K562 (cell line): Measurements from ENCODE around the gene ITPKB. TPM values are rescaled to one million over a fixed set of nuclear protein-coding genes. Genes with fewer than 3 reads are reported as not detected.

Source experiments
- ATAC-seq: fragments of 200-7000 bp; cut with Tn5 transposase; 3 replicates; pipeline ENCODE4 v1.9.1; 2020; ENCODE audit warnings: moderate library complexity
- BruUV-seq: library from RNA; stranded (reverse); fragments of 400-500 nt; replicated peaks from 2 replicates; lab custom pipeline; 2021; lab: Mats Ljungman, UMichigan
- CTCF ChIA-PET: fragments of 300-600 bp; formaldehyde crosslinking; extraction: SDS; loops from one replicate; lab custom pipeline; 2021; ENCODE audit warnings: low intra/inter-chr PET ratio; lab: Yijun Ruan, JAX
- POLR2A ChIA-PET: fragments of 300-600, 350-650 bp; sonication (Branson Sonifier 250); formaldehyde crosslinking; extraction: SDS; loops from one replicate; lab custom pipeline; 2021; ENCODE audit warnings: antibody characterized with exemption, inconsistent platforms; lab: Yijun Ruan, JAX
- DNase-seq, 4 experiments: peaks; one replicate each; pipeline versions ENCODE4 v3.0.0 to v3.0.0-alpha.2; 2011 to 2018; ENCODE audit warnings: low spot score in 3 of 4, mixed read lengths in 3 of 4; ENCODE audit errors: extremely low read depth in 1 of 4
- FAIRE-seq: peaks from 2 replicates; lab custom pipeline; 2011; peaks lifted over from hg19 to GRCh38; lab: Jason Lieb, UNC
- H2AFZ ChIP-seq: 2 replicates; pipeline ENCODE4 v1.6.0; 2011; ENCODE audit warnings: low read depth, low read length, control low read depth, inconsistent platforms
- H3K27ac ChIP-seq: fragments of 200-600 bp; 3 replicates; pipeline ENCODE4 v1.8.0; 2011; ENCODE audit warnings: low read depth, mild to moderate bottlenecking, control low read depth, inconsistent platforms, low read length, moderate library complexity, mixed read lengths; ENCODE audit errors: extremely low read depth
- H3K27me3 ChIP-seq, 2 experiments: fragments of 300-600 bp in 1 of 2; 2 replicates in 1 of 2; 3 replicates in 1 of 2; pipeline versions ENCODE4 v1.6.0 to v1.8.0; 2011; ENCODE audit warnings: inconsistent platforms in 2 of 2, low read length in 2 of 2, mild to moderate bottlenecking in 1 of 2, mixed read lengths in 1 of 2, moderate library complexity in 1 of 2; ENCODE audit not compliant: control insufficient read depth in 2 of 2, insufficient read depth in 2 of 2
- H3K36me3 ChIP-seq: fragments of 300-600 bp; 3 replicates; pipeline ENCODE4 v1.8.0; 2011; ENCODE audit warnings: mild to moderate bottlenecking, low read length, inconsistent platforms; ENCODE audit not compliant: control insufficient read depth, insufficient read depth
- H3K4me1 ChIP-seq, 2 experiments: fragments of 200-600 bp in 1 of 2; replicated peaks in 1 of 2; 2 replicates in 1 of 2; 3 replicates in 1 of 2; pipeline versions ENCODE4 v1.5.1 to v1.8.0; 2011; ENCODE audit warnings: inconsistent platforms in 2 of 2, low read length in 2 of 2, mild to moderate bottlenecking in 1 of 2, mixed read lengths in 1 of 2, moderate library complexity in 1 of 2; ENCODE audit not compliant: control insufficient read depth in 2 of 2, insufficient read depth in 2 of 2
- H3K4me2 ChIP-seq: 2 replicates; pipeline ENCODE4 v1.6.1; 2011; ENCODE audit warnings: low read length, control low read depth, inconsistent platforms, mixed read lengths; ENCODE audit not compliant: insufficient read depth
- H3K4me3 ChIP-seq: fragments of 200-600 bp; sonication (generic), shearing (Covaris generic); 2 replicates; pipeline ENCODE4 v1.5.1; 2016; ENCODE audit warnings: control low read depth, inconsistent platforms
- H3K79me2 ChIP-seq: fragments of 200-600 bp; 3 replicates; pipeline ENCODE4 v1.8.0; 2011; ENCODE audit warnings: low read length, inconsistent platforms; ENCODE audit not compliant: control insufficient read depth, insufficient read depth
- H3K9ac ChIP-seq, 2 experiments: 2 replicates each; pipeline versions ENCODE4 v1.6.0 to v1.6.1; 2011; ENCODE audit warnings: low read depth in 2 of 2, low read length in 2 of 2, control low read depth in 1 of 2, inconsistent platforms in 1 of 2, mild to moderate bottlenecking in 1 of 2, mixed read lengths in 1 of 2; ENCODE audit not compliant: insufficient read depth in 1 of 2
- H3K9me1 ChIP-seq: one replicate; pipeline ENCODE4 v1.6.0; 2011; ENCODE audit warnings: inconsistent platforms, mild to moderate bottlenecking, low read length, moderate library complexity; ENCODE audit not compliant: control insufficient read depth, insufficient read depth
- H3K9me3 ChIP-seq: replicated peaks from 2 replicates; pipeline ENCODE4 v1.5.1; 2011; ENCODE audit warnings: low read depth, low read length, inconsistent platforms; ENCODE audit not compliant: control insufficient read depth, insufficient read depth
- H4K20me1 ChIP-seq: replicated peaks from 2 replicates; pipeline ENCODE4 v1.6.1; 2011; ENCODE audit warnings: low read length, inconsistent platforms, mixed read lengths; ENCODE audit not compliant: control insufficient read depth, insufficient read depth
- HEY1 ChIP-seq: fragments of 250-450 bp; sonication (Bioruptor Pico); IDR thresholded peaks from 2 replicates; pipeline ENCODE4 v1.5.0; 2020; ENCODE audit warnings: mild to moderate bottlenecking, moderate library complexity, borderline replicate concordance
- L3MBTL2 ChIP-seq: fragments of 450-650 bp; IDR thresholded peaks from 2 replicates; pipeline ENCODE4 v1.6.1; 2016; ENCODE audit warnings: mild to moderate bottlenecking, moderate library complexity
- LCOR ChIP-seq: sonication (generic); formaldehyde crosslinking; IDR thresholded peaks from 2 replicates; pipeline ENCODE4 v1.8.0; 2022; ENCODE audit warnings: mild to moderate bottlenecking, missing genetic modification reagents
- NELFE ChIP-seq: IDR thresholded peaks from 2 replicates; pipeline ENCODE4 v1.6.1; 2011; ENCODE audit warnings: mild to moderate bottlenecking; ENCODE audit not compliant: insufficient read depth, insufficient read length
- RCOR1 ChIP-seq, 2 experiments: IDR thresholded peaks; 2 replicates each; pipeline ENCODE4 v1.6.1; 2012; ENCODE audit warnings: low read depth in 2 of 2, low read length in 2 of 2, borderline replicate concordance in 1 of 2, improper control_type of control experiment in 1 of 2
- SRSF7 ChIP-seq: fragments of 200-400 bp; formaldehyde crosslinking; optimal IDR thresholded peaks from 2 replicates; pipeline ENCODE3; 2017; ENCODE audit warnings: mild to moderate bottlenecking, low read depth, low read length
- TOE1 ChIP-seq, 2 experiments: fragments of 450-650 bp in 1 of 2; sonication (generic) in 1 of 2; formaldehyde crosslinking in 1 of 2; IDR thresholded peaks; 2 replicates each; pipeline versions ENCODE4 v1.7.1 to v1.8.0; 2016 to 2022; ENCODE audit warnings: borderline replicate concordance in 2 of 2, mild to moderate bottlenecking in 2 of 2, antibody characterized with exemption in 1 of 2, inconsistent platforms in 1 of 2, low read depth in 1 of 2, missing genetic modification reagents in 1 of 2, moderate library complexity in 1 of 2
- WGBS: fragments of 100-300 bp; shearing (Covaris generic); methylation state at CpG from one replicate; pipeline ENCODE4 v1.1.6; 2016; ENCODE audit warnings: low coverage, mixed read lengths; ENCODE audit not compliant: insufficient coverage; ENCODE audit errors: missing lambda C conversion rate; 5-methylcytosine and 5-hydroxymethylcytosine counted together
- in situ Hi-C: fragments of 300-500 bp; cut with MboI; formaldehyde crosslinking; loops from 4 replicates; pipeline ENCODE4 v1.15.0; 2018; ENCODE audit warnings: inconsistent platforms, mixed read lengths
- intact Hi-C: fragments of 100-400 bp; cut with micrococcal nuclease; formaldehyde crosslinking; loops from 2 replicates; pipeline ENCODE4 v1.14.2; 2022
- polyA plus RNA-seq, 8 experiments: library from polyadenylated mRNA; depleted of rRNA in 4 of 8; stranded (reverse) in 5 of 8; unstranded in 3 of 8; fragments of >200 nt; fragmentation: Nextera tagmentation in 2 of 8; fragmentation: Illumina TruSeq in 1 of 8; extraction: Ambion mirVana in 2 of 8; extraction: Trizol in 1 of 8; gene quantifications; 2 replicates each; pipeline versions ENCODE4 v1.2.1 to v1.2.3, GENCODE V29; 2011 to 2014; ENCODE audit warnings: inconsistent platforms in 1 of 8, missing spikeins in 1 of 8
- total RNA-seq, 7 experiments: library from RNA; depleted of rRNA in 6 of 7; stranded (reverse); fragments of >200 nt in 6 of 7; fragmentation: Illumina TruSeq in 2 of 7; extraction: Trizol in 2 of 7; gene quantifications; 2 replicates each; pipeline versions ENCODE4 v1.2.1 to v1.2.3, GENCODE V29; 2011 to 2021; ENCODE audit warnings: low replicate concordance in 1 of 7
- TF ChIP-seq, protein P1 (sequence below): IDR thresholded peaks from 2 replicates; pipeline ENCODE4 v1.6.1; 2011; ENCODE audit warnings: borderline replicate concordance, low read depth, mild to moderate bottlenecking, moderate library complexity, low read length; ENCODE audit not compliant: insufficient read depth, poor library complexity, severe bottlenecking
- TF ChIP-seq, protein P2 (sequence below): IDR thresholded peaks from 3 replicates; pipeline ENCODE4 v1.6.1; 2011; ENCODE audit warnings: borderline replicate concordance, mild to moderate bottlenecking, moderate library complexity; ENCODE audit not compliant: insufficient read length; ENCODE audit errors: extremely low read depth

Gene ITPKB
- total and polyA plus RNA-seq, 9 of the 15 experiments (the other 6 are each of a cell fraction or from before 2014, with no cell fraction given), result 0.01 to 0.22 TPM; not detected in 7

DNA sequence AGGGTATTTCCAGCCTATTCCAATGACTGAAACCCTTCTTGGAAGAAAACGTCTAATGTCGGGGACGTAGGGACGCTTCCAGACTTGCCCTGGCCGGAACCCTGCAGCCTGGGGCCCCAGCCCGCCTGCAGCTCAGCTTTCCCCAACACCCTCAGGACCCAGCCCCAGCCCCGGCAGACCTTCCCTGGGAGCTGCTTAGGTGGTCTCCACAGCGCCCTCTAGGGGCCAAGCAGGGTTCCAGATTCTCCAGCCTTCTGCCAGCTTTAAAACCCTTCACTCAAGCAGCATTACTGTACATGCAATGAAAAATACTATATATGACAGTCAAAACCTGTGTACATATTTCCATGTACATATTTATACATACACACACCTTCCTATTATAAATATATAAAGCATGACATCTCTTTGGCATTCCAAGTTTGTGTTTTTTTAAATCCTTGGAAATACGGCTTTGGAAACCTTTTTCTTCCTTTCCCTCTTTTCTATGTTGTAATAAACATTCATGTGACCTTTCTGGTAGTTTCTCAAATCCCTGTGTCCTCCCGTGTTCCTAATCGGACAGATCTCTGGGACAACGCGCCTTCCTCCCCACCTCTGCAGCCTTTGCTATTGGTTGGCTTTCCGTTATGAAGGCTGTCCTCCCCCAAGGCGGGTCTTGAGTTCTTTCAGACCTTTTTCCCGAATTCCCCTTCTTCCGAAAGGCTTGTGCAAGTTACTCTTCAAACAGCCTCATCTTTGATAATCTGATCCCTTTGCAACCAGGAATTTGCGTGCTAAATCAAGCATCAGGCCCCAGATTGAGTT lies 130.2 kb downstream of the ITPKB start:
- Histone ChIP-seq H3K4me3 (no peak overlapping the region), H3K9me3 (no peaks in the 10 kb centered on the region), H3K27ac (no peak overlapping the region), H2AFZ (no peak overlapping the region), H3K4me1 (no peaks in the 10 kb centered on the region), H3K27me3 (peaks cover 38 to 69% of the 10 kb centered on the region in 2 experiments), H3K4me2 (no peak overlapping the region), H3K36me3 (no peaks in the 10 kb centered on the region), H3K79me2 (no peaks in the 10 kb centered on the region), H3K9ac (no peak overlapping the region), H4K20me1 (no peaks in the 10 kb centered on the region; the same call in 1 of the 2 replicates), H3K9me1 (peaks cover 7% of the 10 kb centered on the region)
- POLR2A ChIA-PET, result interaction anchor here (0.6 to 1.0 kb wide), 6 partner anchors 9 to 247 kb away, joined by 3 read pairs; no protein-coding TSS in a partner anchor
- in situ Hi-C loops (no loop called here), intact Hi-C loops (loop anchor here (1.0 to 10.0 kb wide), 3 partner anchors 62 to 484 kb away; no protein-coding TSS in a partner anchor)
- peak; percentile 94 for ATAC-seq
- peak; percentile 81 to 93 (median 88) for DNase-seq
- 5% methylated on average over 18 of the region's 18 CpGs for WGBS
- CTCF ChIA-PET, result interaction anchor here (0.7 kb wide), 1 partner anchor 62 kb away, joined by 3 read pairs; no protein-coding TSS in a partner anchor
- peak; percentile 92 for FAIRE-seq
- BruUV-seq, result no TSS peak
- TF ChIP-seq L3MBTL2 (no peak), NELFE (no peak), SRSF7 (no peak), RCOR1 (IDR thresholded peaks at IDR 0.05; ENCODE audit: borderline replicate concordance in 1 of 2, low read depth in 2 of 2, low read length in 2 of 2) (peak in 1 of 2 experiments; percentile 14; a peak in 1 of 4 replicates), TOE1 (IDR thresholded peaks at IDR 0.05; ENCODE audit: borderline replicate concordance) (no peak), TOE1 (CRISPR knock-in tag; IDR thresholded peaks at IDR 0.05; ENCODE audit: borderline replicate concordance, low read depth) (no peak), LCOR (CRISPR knock-in tag) (no peak), HEY1 (CRISPR knock-in tag) (no peak)
- TF ChIP-seq, protein P1, sequence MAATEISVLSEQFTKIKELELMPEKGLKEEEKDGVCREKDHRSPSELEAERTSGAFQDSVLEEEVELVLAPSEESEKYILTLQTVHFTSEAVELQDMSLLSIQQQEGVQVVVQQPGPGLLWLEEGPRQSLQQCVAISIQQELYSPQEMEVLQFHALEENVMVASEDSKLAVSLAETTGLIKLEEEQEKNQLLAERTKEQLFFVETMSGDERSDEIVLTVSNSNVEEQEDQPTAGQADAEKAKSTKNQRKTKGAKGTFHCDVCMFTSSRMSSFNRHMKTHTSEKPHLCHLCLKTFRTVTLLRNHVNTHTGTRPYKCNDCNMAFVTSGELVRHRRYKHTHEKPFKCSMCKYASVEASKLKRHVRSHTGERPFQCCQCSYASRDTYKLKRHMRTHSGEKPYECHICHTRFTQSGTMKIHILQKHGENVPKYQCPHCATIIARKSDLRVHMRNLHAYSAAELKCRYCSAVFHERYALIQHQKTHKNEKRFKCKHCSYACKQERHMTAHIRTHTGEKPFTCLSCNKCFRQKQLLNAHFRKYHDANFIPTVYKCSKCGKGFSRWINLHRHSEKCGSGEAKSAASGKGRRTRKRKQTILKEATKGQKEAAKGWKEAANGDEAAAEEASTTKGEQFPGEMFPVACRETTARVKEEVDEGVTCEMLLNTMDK, result peak; percentile 53
- TF ChIP-seq, protein P2, sequence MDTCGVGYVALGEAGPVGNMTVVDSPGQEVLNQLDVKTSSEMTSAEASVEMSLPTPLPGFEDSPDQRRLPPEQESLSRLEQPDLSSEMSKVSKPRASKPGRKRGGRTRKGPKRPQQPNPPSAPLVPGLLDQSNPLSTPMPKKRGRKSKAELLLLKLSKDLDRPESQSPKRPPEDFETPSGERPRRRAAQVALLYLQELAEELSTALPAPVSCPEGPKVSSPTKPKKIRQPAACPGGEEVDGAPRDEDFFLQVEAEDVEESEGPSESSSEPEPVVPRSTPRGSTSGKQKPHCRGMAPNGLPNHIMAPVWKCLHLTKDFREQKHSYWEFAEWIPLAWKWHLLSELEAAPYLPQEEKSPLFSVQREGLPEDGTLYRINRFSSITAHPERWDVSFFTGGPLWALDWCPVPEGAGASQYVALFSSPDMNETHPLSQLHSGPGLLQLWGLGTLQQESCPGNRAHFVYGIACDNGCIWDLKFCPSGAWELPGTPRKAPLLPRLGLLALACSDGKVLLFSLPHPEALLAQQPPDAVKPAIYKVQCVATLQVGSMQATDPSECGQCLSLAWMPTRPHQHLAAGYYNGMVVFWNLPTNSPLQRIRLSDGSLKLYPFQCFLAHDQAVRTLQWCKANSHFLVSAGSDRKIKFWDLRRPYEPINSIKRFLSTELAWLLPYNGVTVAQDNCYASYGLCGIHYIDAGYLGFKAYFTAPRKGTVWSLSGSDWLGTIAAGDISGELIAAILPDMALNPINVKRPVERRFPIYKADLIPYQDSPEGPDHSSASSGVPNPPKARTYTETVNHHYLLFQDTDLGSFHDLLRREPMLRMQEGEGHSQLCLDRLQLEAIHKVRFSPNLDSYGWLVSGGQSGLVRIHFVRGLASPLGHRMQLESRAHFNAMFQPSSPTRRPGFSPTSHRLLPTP, result no peak
